Measurements from ENCODE around the gene ORAI3. TPM values are rescaled to one million over a fixed set of nuclear protein-coding genes. Genes with fewer than 3 reads are reported as not detected.
"Not testable (repeated sequence)": the region's sequence is repeated elsewhere in the genome, so short reads cannot be mapped to it uniquely, and the experiment has no call there.

Gene ORAI3
- total and polyA plus RNA-seq, 9 donors, result 21.5 to 30.8 (median 25.2) TPM

DNA sequence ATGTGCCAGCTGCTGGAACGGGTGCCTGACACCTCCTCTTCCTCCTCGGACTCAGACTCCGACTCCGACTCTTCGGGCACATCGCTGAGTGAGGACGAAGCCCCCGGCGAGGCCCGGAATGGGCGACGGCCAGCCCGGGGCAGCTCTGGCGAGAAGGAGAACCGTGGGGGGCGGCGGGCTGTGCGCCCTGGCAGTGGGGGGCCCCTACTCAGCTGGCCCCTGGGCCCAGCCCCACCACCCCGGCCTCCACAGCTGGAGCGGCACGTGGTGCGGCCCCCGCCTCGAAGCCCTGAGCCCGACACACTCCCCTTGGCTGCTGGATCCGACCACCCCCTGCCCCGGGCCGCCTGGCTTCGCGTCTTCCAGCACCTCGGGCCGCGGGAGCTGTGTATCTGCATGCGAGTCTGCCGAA, 18.7 kb upstream of the ORAI3 start:
- H3K27me3 ChIP-seq, result no peaks in the 10 kb centered on the region
- 84 to 89% (median 88%) methylated on average over 34 to 35 of the region's 35 CpGs for WGBS, 3 donors
- intact Hi-C loops (cut with DNase I), result no loop called here

GRCh38 chr16:30931068-30931650, 17.7 kb upstream of the ORAI3 start:
- Histone ChIP-seq H3K4me3 (no peak overlapping the region), H3K4me1 (ENCODE audit: insufficient read depth) (no peaks in the 10 kb centered on the region), H3K9me3 (no peaks in the 10 kb centered on the region), H3K27ac (no peak overlapping the region), H3K27me3 (no peaks in the 10 kb centered on the region), H3K36me3 (no peaks in the 10 kb centered on the region)
- WGBS, 3 donors, result 66 to 75% (median 67%) methylated on average over 12 of the region's 12 CpGs
- DNase-seq, result no peak
- intact Hi-C loops (cut with DNase I), result no loop called here
- TF ChIP-seq EP300 (IDR thresholded peaks at IDR 0.05) (no peak), POLR2A (IDR thresholded peaks at IDR 0.05) (no peak), CTCF (IDR thresholded peaks at IDR 0.05) (no peak)

More for the DNA sequence above, 18.7 kb upstream of the ORAI3 start:
- no peaks in the 10 kb centered on the region for H3K4me1 ChIP-seq (ENCODE audit: insufficient read depth)
- TF ChIP-seq CTCF (IDR thresholded peaks at IDR 0.05), result no peak
- no peak for TF ChIP-seq EP300 (IDR thresholded peaks at IDR 0.05)
- no peak for TF ChIP-seq POLR2A (IDR thresholded peaks at IDR 0.05)
- peak in 1 of 5 donors; percentile 41 for DNase-seq
- no peaks in the 10 kb centered on the region for H3K9me3 ChIP-seq
- no peaks in the 10 kb centered on the region for H3K36me3 ChIP-seq
- H3K4me3 ChIP-seq, result no peak overlapping the region
- no peak overlapping the region for H3K27ac ChIP-seq

- peak in 1 of 5 donors; percentile 55 for DNase-seq
- Histone ChIP-seq H3K4me3 (no peak overlapping the region), H3K4me1 (ENCODE audit: insufficient read depth) (no peaks in the 10 kb centered on the region), H3K27me3 (no peaks in the 10 kb centered on the region), H3K36me3 (no peaks in the 10 kb centered on the region), H3K9me3 (no peaks in the 10 kb centered on the region), H3K27ac (no peak overlapping the region)
- no peak for TF ChIP-seq CTCF (IDR thresholded peaks at IDR 0.05)
- no peak for TF ChIP-seq EP300 (IDR thresholded peaks at IDR 0.05)
- no peak for TF ChIP-seq POLR2A (IDR thresholded peaks at IDR 0.05)
- 57 to 65% (median 60%) methylated on average over 12 of the region's 12 CpGs for WGBS, 3 donors
- intact Hi-C loops (cut with DNase I), result no loop called here
Observed at GRCh38 chr16:30934827-30935557, 13.9 kb upstream of the ORAI3 start.

DNA sequence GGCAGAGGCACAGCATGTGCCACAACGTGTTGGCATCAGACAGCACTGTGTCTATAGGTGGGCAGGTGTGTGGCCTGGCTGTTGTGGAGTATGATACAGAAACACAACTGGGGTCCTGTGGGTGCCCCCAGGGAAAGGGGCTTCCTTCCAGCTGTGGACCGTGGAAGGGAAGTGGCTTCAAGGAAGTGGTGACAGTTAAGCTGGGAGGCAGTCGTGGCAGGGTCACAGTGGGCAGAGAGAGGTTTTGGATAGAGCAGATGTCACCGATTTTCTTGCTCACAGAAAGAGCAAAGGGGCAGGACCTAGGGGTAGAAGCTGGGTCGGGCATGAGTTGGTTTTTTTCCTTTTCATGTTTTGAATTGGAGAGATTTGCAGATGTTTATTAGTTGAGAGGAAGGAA, 11.2 kb upstream of the ORAI3 start:
- 60 to 64% (median 62%) methylated on average over 5 of the region's 5 CpGs for WGBS, 3 donors
- intact Hi-C loops (cut with DNase I), result no loop called here
- no peaks in the 10 kb centered on the region for H3K36me3 ChIP-seq
- H3K27ac ChIP-seq, result no peak overlapping the region
- no peaks in the 10 kb centered on the region for H3K9me3 ChIP-seq
- no peak for DNase-seq
- no peaks in the 10 kb centered on the region for H3K4me1 ChIP-seq (ENCODE audit: insufficient read depth)
- no peaks in the 10 kb centered on the region for H3K27me3 ChIP-seq
- TF ChIP-seq POLR2A (IDR thresholded peaks at IDR 0.05) (no peak), CTCF (IDR thresholded peaks at IDR 0.05) (no peak), EP300 (IDR thresholded peaks at IDR 0.05) (no peak)
- H3K4me3 ChIP-seq, result no peak overlapping the region

DNA sequence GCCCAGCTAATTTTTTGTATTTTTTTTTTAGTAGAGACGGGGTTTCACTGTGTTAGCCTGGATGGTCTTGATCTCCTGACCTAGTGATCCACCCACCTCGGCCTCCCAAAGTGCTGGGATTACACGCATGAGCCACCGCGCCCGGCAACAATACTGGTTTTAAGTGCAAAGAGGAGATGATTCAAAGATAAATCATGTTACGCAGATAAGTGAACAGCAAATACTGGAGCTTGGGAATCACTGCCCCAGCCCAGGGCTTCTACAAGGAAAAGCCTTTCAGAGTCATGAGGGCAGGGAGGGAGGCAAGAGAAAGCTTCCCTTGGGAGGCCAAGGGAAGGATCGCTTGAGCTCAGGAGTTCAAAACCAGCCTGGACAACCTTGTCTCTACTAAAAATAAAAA, 9.3 kb upstream of the ORAI3 start:
- H3K4me3 ChIP-seq; DNase-seq; H3K9me3 ChIP-seq; H3K27ac ChIP-seq; intact Hi-C loops (cut with DNase I); H3K27me3 ChIP-seq; H3K36me3 ChIP-seq; H3K4me1 ChIP-seq (ENCODE audit: insufficient read depth): not testable (repeated sequence)
- 88 to 92% (median 90%) methylated on average over 8 of the region's 8 CpGs for WGBS, 3 donors
